ENCODE measurements around the gene HNRNPA0.

DNA sequence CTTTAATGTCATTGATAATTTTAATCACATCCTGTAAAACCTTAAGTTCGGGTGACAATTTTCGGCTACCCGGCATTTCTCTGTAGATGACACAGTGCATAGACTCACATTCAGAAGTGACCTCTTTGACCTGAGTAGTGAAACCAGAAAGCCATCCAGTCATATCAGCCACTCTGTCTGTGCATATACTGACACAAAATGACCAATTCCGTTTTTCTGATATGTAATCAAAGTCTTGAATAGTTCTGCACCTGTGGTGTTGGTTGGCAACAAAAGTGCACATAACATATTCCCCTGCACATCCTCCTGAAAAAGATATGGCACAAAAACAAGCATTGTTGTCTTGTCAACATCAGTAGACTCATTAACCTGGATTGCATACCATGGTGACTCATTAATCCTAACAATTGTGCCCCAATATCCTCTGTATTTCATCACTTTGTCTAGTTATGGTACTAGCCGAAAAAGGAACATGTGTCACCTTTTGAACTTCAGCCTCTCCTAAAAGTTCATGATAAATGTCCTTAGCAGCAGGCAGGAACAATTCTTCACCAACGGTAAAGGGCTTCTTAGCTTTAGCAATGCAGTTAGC, 4.6 kb upstream of the HNRNPA0 start:
- TF ChIP-seq, protein P1, sequence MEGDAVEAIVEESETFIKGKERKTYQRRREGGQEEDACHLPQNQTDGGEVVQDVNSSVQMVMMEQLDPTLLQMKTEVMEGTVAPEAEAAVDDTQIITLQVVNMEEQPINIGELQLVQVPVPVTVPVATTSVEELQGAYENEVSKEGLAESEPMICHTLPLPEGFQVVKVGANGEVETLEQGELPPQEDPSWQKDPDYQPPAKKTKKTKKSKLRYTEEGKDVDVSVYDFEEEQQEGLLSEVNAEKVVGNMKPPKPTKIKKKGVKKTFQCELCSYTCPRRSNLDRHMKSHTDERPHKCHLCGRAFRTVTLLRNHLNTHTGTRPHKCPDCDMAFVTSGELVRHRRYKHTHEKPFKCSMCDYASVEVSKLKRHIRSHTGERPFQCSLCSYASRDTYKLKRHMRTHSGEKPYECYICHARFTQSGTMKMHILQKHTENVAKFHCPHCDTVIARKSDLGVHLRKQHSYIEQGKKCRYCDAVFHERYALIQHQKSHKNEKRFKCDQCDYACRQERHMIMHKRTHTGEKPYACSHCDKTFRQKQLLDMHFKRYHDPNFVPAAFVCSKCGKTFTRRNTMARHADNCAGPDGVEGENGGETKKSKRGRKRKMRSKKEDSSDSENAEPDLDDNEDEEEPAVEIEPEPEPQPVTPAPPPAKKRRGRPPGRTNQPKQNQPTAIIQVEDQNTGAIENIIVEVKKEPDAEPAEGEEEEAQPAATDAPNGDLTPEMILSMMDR (IDR thresholded peaks at IDR 0.05), result no peak
- TF ChIP-seq POLR2AphosphoS5 (IDR thresholded peaks at IDR 0.05; ENCODE audit: low read depth, low read length), result no peak

All from Panc1 (cell line).